ENCODE data around the gene MRPL3.

GRCh38 chr3:131457220-131457619 is 45.6 kb downstream of the MRPL3 start:
- TF ChIP-seq CTCF (conservative IDR thresholded peaks at IDR 0.05; ENCODE audit: low read depth in 2 of 2) (no peak), JUNB (IDR thresholded peaks at IDR 0.05; ENCODE audit: unreplicated experiment) (no peak), CREB1 (CRISPR knock-in tag; IDR thresholded peaks at IDR 0.05; ENCODE audit: low read depth) (no peak)
